Left ventricle myocardium inferior (tissue), 1 donor: ENCODE measurements around the gene GALR2. TPM values are rescaled to one million over a fixed set of nuclear protein-coding genes. Genes with fewer than 3 reads are reported as not detected.
A peak's percentile ranks its signal among the peaks of the same experiment; 100 is the strongest.

Experiments
- DNase-seq: peaks from one replicate; pipeline ENCODE4 v3.0.0-alpha.2; 2020
- H3K27ac ChIP-seq: fragments of 200-600 bp; replicated peaks from 2 replicates; pipeline ENCODE4 v1.8.0; 2021
- H3K27me3 ChIP-seq: fragments of 200-600 bp; 2 replicates; pipeline ENCODE4 v1.8.0; 2021; ENCODE audit warnings: low read depth
- H3K36me3 ChIP-seq: fragments of 200-600 bp; 2 replicates; pipeline ENCODE4 v1.8.0; 2021
- H3K4me1 ChIP-seq: fragments of 200-600 bp; 2 replicates; pipeline ENCODE4 v1.8.0; 2021
- H3K4me3 ChIP-seq: fragments of 200-600 bp; 2 replicates; pipeline ENCODE4 v1.8.0; 2021; ENCODE audit warnings: mild to moderate bottlenecking, moderate library complexity
- H3K9me3 ChIP-seq: fragments of 200-600 bp; replicated peaks from 2 replicates; pipeline ENCODE4 v1.8.0; 2021
- intact Hi-C: fragments of 100-400 bp; cut with micrococcal nuclease; formaldehyde crosslinking; loops from one replicate; pipeline ENCODE4 v1.11.0; 2022
- microRNA-seq: library from miRNA; unstranded; fragments of <30 nt; microRNA quantifications from one replicate; pipeline ENCODE4 v1.2.0, GENCODE V29; 2020
- total RNA-seq: library from RNA; stranded (reverse); fragmentation: NEBNext Ultra II Directional; extraction: Animal tissue kit (Norgen Biotek cat#: 25700); gene quantifications from one replicate; pipeline ENCODE4 v1.2.1, GENCODE V29; 2021
- TF ChIP-seq, protein P1 (sequence below): fragments of 200-600 bp; IDR thresholded peaks from 2 replicates; pipeline ENCODE4 v1.8.0; 2021; ENCODE audit warnings: antibody characterized with exemption, mild to moderate bottlenecking, borderline replicate concordance
- donor health status: DM: no; HTN: yes; CAD: no; lungs with severe emphysema.

GALR2 gene
- total RNA-seq, 1 donor from 2014 or later, result not detected

DNA sequence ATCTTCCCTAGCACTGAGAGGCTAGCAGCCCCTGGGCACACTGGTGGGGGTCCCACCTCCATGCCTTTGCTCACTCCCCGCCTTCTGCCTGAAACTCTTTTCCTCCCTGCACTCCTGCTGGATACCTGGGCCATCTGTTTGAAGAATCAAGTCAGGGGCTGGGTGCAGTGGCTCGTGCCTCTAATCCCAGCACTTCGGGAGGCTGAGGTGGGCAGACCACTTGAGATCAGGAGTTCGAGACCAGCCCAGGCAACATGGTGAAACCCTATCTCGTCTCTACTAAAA, 50.8 kb downstream of the GALR2 start:
- Histone ChIP-seq H3K27ac (no peak overlapping the region), H3K36me3 (no peaks in the 10 kb centered on the region), H3K9me3 (no peaks in the 10 kb centered on the region), H3K4me3 (no peak overlapping the region), H3K4me1 (peaks cover 7% of the 10 kb centered on the region), H3K27me3 (peaks cover 11% of the 10 kb centered on the region)
- DNase-seq, result no peak
- TF ChIP-seq, protein P1, sequence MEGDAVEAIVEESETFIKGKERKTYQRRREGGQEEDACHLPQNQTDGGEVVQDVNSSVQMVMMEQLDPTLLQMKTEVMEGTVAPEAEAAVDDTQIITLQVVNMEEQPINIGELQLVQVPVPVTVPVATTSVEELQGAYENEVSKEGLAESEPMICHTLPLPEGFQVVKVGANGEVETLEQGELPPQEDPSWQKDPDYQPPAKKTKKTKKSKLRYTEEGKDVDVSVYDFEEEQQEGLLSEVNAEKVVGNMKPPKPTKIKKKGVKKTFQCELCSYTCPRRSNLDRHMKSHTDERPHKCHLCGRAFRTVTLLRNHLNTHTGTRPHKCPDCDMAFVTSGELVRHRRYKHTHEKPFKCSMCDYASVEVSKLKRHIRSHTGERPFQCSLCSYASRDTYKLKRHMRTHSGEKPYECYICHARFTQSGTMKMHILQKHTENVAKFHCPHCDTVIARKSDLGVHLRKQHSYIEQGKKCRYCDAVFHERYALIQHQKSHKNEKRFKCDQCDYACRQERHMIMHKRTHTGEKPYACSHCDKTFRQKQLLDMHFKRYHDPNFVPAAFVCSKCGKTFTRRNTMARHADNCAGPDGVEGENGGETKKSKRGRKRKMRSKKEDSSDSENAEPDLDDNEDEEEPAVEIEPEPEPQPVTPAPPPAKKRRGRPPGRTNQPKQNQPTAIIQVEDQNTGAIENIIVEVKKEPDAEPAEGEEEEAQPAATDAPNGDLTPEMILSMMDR, result no peak
- intact Hi-C loops, result loop anchor here (10.0 kb wide), 1 partner anchor 49 kb away; no protein-coding TSS in a partner anchor

DNA sequence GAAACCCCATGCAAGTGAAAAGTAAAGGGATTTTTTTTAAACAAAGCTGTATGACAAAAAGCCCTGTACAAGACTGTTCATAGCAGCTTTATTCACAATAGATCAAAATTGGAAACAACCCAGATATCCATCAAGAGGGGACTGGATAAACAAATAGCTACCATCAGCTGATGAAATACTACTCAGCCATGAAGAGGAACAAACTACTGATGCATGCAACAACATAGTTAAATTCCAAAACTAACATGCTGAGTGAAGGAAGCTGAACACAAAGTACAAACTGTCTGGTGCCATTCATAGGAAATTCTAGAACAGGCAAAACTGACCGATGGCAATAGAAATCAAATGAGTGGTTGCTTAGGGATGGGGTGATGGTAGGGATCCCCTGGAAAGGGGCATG, 51.3 kb downstream of the GALR2 start:
- Histone ChIP-seq H3K4me3 (no peak overlapping the region), H3K27ac (no peak overlapping the region), H3K36me3 (no peaks in the 10 kb centered on the region), H3K9me3 (no peaks in the 10 kb centered on the region), H3K4me1 (peaks cover 7% of the 10 kb centered on the region), H3K27me3 (peaks cover 17% of the 10 kb centered on the region)
- DNase-seq, result no peak
- TF ChIP-seq, protein P1, result no peak
- intact Hi-C loops, result loop anchor here (10.0 kb wide), 1 partner anchor 49 kb away; no protein-coding TSS in a partner anchor

Small RNA genes within 50 kb of the gene (microRNA-seq; reads per million reads assigned to microRNA genes)
- gene MIR6868, result 7.8 reads per million, percentile 21 among the genes with 10 or more reads in this experiment

Other genes with a start within 250 kb of the GALR2 start
- gene UNC13D, start 230.4 kb upstream of the GALR2 start, total RNA-seq, result 13.3 TPM
- 144 TPM for gene WBP2, start 219.4 kb upstream of the GALR2 start, total RNA-seq
- 27.5 TPM for gene TRIM47, start 196.2 kb upstream of the GALR2 start, total RNA-seq
- 10.2 TPM for gene TRIM65, start 177.8 kb upstream of the GALR2 start, total RNA-seq
- gene MRPL38, start 169.9 kb upstream of the GALR2 start, total RNA-seq, result 104 TPM
- 2.8 TPM for gene FBF1, start 133.7 kb upstream of the GALR2 start, total RNA-seq
- 76.4 TPM for gene ACOX1, start 95.6 kb upstream of the GALR2 start, total RNA-seq
- 5.3 TPM for gene TEN1, start 95.5 kb upstream of the GALR2 start, total RNA-seq
- gene CDK3, start 73.9 kb upstream of the GALR2 start, total RNA-seq, result 1.8 TPM
- not detected for gene EVPL, start 47.5 kb upstream of the GALR2 start, total RNA-seq
- gene SRP68, start 2.3 kb upstream of the GALR2 start, total RNA-seq, result 57.4 TPM
- not detected for gene ZACN, start 4.4 kb downstream of the GALR2 start, total RNA-seq
- gene EXOC7, start 29.0 kb downstream of the GALR2 start, total RNA-seq, result 81.1 TPM
- gene FOXJ1, start 66.5 kb downstream of the GALR2 start, total RNA-seq, result not detected
- 4.8 TPM for gene RNF157, start 165.7 kb downstream of the GALR2 start, total RNA-seq
- 26.0 TPM for gene UBALD2, start 190.6 kb downstream of the GALR2 start, total RNA-seq
- gene QRICH2, start 233.5 kb downstream of the GALR2 start, total RNA-seq, result 2.4 TPM